DOHH2 (cell line): ENCODE results near the gene FHL3.

Experiments used
- H3F3A ChIP-seq: fragments of 200-600 bp; sonication (generic), shearing (Covaris generic); 2 replicates; pipeline ENCODE4 v1.6.0; 2016; ENCODE audit warnings: antibody characterized with exemption, mild to moderate bottlenecking; ENCODE audit not compliant: control insufficient read depth, insufficient read depth
- H3K27ac ChIP-seq: fragments of 200-600 bp; sonication (generic); 2 replicates; pipeline ENCODE4 v1.5.1; 2014; ENCODE audit warnings: low read depth, mild to moderate bottlenecking, low read length, moderate library complexity
- H3K27me3 ChIP-seq: fragments of 200-600 bp; sonication (generic); 2 replicates; pipeline ENCODE4 v1.6.1; 2014; ENCODE audit warnings: mild to moderate bottlenecking, low read length, mixed read lengths; ENCODE audit not compliant: control insufficient read depth
- H3K36me3 ChIP-seq: fragments of 200-600 bp; sonication (generic); 2 replicates; pipeline ENCODE4 v1.6.1; 2014; ENCODE audit warnings: mild to moderate bottlenecking, low read length, moderate library complexity, mixed read lengths; ENCODE audit not compliant: control insufficient read depth
- H3K4me1 ChIP-seq: fragments of 200-600 bp; sonication (generic); 2 replicates; pipeline ENCODE4 v1.6.1; 2014; ENCODE audit warnings: mild to moderate bottlenecking, low read length, mixed read lengths; ENCODE audit not compliant: control insufficient read depth
- H3K4me2 ChIP-seq: fragments of 200-600 bp; sonication (generic); 2 replicates; pipeline ENCODE4 v1.6.0; 2014; ENCODE audit warnings: mild to moderate bottlenecking, low read length, moderate library complexity
- H3K4me3 ChIP-seq: fragments of 200-600 bp; sonication (generic); 2 replicates; pipeline ENCODE4 v1.5.1; 2014; ENCODE audit warnings: mild to moderate bottlenecking, low read length, mixed read lengths
- H3K79me2 ChIP-seq: fragments of 200-600 bp; sonication (generic); 2 replicates; pipeline ENCODE4 v1.6.1; 2014; ENCODE audit warnings: mild to moderate bottlenecking, low read length, mixed read lengths; ENCODE audit not compliant: control insufficient read depth
- H3K9me2 ChIP-seq: fragments of 200-600 bp; sonication (generic); replicated peaks from 2 replicates; pipeline ENCODE4 v1.6.1; 2014; ENCODE audit warnings: mild to moderate bottlenecking, low read length, mixed read lengths; ENCODE audit not compliant: control insufficient read depth
- H3K9me3 ChIP-seq: fragments of 200-600 bp; sonication (generic); 2 replicates; pipeline ENCODE4 v1.6.1; 2014; ENCODE audit warnings: antibody characterized with exemption, low read length, mixed read lengths; ENCODE audit not compliant: control insufficient read depth, insufficient read depth
- H4K20me1 ChIP-seq: fragments of 200-600 bp; sonication (generic); 2 replicates; pipeline ENCODE4 v1.6.0; 2014; ENCODE audit warnings: low read depth, mild to moderate bottlenecking, antibody characterized with exemption, low read length, moderate library complexity; ENCODE audit not compliant: control insufficient read depth, insufficient read depth
- EZH2phosphoT487 ChIP-seq: fragments of 200-600 bp; sonication (generic); IDR thresholded peaks from 2 replicates; pipeline ENCODE4 v1.6.1; 2017; ENCODE audit warnings: borderline replicate concordance, mild to moderate bottlenecking, antibody characterized with exemption, low read length, moderate library complexity, mixed read lengths
- TF ChIP-seq, protein P1 (sequence below): fragments of 200-600 bp; sonication (generic); IDR thresholded peaks from one replicate; pipeline ENCODE4 v1.5.1; 2014; ENCODE audit warnings: antibody characterized with exemption, mild to moderate bottlenecking, low read depth, low read length; ENCODE audit not compliant: poor library complexity, severe bottlenecking

Gene FHL3

DNA sequence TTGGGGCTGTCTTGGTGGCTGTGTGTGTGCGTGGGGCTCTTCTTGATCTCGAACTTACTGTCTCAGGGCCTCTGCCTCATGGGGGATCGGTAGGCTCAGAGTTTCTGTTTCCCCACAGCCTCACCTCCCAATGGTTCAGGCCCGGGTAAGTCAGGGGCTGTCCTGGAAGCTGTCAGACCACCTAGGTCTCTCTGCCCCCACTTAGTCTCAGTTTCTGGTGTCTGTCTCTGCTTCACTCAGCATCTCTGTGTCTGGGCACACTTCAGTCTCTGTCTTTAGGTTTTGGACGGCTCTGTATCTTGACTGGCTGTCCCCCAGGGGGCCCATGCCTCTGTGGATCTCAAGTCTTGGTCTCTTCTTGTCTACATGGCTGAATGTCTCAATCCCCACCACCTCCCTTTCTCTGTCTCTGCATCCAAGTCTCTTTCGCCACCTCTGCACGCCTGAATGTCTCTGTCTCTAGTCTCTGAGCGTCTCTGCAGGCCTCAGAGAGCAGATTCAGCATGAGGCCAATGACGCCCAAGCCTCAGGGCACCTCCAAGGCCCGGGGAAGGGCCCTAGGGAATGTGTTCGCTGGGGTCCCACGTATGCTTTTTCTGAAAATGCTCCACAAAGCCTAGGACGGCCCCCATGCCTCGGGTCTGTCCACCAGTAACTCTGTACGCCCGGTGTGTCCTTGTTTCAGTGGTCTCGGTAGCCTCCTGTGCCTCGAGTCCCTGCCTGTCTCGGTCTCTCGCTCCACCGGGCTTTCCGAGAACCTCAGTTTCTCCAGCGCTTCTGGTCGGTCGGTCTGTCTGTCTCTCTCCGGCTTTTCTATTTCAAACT lies 818 bp downstream of the FHL3 start:
- no peak overlapping the region for H3K27ac ChIP-seq

DNA sequence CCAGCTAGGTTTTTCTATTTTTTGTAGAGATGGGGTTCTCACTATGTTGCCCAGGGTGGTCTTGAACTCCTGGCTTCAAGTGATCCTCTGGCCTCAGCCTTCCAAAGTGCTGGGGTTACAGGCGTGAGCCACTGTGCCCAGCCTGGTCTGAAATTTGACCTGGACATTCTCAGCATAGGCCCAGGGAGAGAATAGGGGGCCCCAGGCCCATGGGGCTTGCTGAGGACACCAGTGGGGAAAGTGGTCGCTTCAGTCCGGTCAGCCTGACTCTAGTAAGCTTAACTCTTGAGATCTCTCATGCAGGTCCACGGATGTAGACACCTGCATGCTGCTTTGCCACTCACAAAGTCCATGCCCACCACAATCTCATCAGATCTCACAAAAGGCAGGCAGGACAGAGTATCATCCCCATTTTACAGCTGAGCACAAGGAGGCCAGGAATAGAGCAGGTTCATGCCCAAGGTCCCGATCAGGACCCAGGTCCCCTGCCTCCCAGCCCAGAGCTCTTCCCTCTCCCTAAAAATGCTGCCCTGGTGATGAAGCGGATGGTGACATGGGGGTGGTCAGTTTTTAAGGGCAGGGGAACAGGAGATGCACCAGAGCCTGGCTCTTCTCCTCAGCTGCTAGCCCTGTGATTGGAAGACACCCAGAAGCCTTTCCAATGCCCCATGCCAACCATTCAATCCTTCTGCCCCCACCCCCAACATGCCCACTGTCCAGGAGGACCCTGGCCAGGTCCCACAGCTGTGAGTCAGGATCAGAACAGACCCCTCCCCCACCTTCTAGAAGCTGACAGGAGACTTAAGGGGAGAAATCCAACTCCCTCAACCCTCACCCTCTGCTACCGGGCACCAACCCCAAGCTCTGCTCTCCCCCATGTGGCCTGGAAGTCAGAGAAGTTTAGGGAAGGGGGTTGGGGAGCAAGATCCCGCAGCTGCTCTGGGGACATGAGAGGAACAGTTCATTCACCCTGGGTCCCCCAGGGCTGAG lies 1.8 kb downstream of the FHL3 start:
- Histone ChIP-seq H3K79me2 (no peaks in the 10 kb centered on the region), H4K20me1 (no peaks in the 10 kb centered on the region), H3K4me2 (peak overlapping the region; percentile 66), H3K9me2 (no peaks in the 10 kb centered on the region), H3K27ac (no peak overlapping the region), H3K36me3 (no peaks in the 10 kb centered on the region), H3K9me3 (no peaks in the 10 kb centered on the region), H3K4me3 (peak overlapping the region; percentile 63; the same call in 1 of the 2 replicates), H3K4me1 (peaks cover 35% of the 10 kb centered on the region), H3F3A (no peaks in the 10 kb centered on the region), H3K27me3 (peaks cover 22% of the 10 kb centered on the region)
- TF ChIP-seq, protein P1, sequence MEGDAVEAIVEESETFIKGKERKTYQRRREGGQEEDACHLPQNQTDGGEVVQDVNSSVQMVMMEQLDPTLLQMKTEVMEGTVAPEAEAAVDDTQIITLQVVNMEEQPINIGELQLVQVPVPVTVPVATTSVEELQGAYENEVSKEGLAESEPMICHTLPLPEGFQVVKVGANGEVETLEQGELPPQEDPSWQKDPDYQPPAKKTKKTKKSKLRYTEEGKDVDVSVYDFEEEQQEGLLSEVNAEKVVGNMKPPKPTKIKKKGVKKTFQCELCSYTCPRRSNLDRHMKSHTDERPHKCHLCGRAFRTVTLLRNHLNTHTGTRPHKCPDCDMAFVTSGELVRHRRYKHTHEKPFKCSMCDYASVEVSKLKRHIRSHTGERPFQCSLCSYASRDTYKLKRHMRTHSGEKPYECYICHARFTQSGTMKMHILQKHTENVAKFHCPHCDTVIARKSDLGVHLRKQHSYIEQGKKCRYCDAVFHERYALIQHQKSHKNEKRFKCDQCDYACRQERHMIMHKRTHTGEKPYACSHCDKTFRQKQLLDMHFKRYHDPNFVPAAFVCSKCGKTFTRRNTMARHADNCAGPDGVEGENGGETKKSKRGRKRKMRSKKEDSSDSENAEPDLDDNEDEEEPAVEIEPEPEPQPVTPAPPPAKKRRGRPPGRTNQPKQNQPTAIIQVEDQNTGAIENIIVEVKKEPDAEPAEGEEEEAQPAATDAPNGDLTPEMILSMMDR, result no peak
- no peak for TF ChIP-seq EZH2phosphoT487

More for the DNA sequence above, 818 bp downstream of the FHL3 start:
- TF ChIP-seq, protein P1, result no peak
- no peak; the same call in 1 of the 2 replicates for TF ChIP-seq EZH2phosphoT487
- H3K9me3 ChIP-seq, result no peaks in the 10 kb centered on the region
- no peaks in the 10 kb centered on the region for H3K9me2 ChIP-seq
- H3K4me1 ChIP-seq, result peaks cover 30% of the 10 kb centered on the region
- peak overlapping the region; percentile 66 for H3K4me2 ChIP-seq
- peaks cover 22% of the 10 kb centered on the region for H3K27me3 ChIP-seq
- H3F3A ChIP-seq, result no peaks in the 10 kb centered on the region
- H3K36me3 ChIP-seq, result no peaks in the 10 kb centered on the region
- H4K20me1 ChIP-seq, result no peaks in the 10 kb centered on the region
- peak overlapping the region; percentile 63 for H3K4me3 ChIP-seq
- no peaks in the 10 kb centered on the region for H3K79me2 ChIP-seq

DNA sequence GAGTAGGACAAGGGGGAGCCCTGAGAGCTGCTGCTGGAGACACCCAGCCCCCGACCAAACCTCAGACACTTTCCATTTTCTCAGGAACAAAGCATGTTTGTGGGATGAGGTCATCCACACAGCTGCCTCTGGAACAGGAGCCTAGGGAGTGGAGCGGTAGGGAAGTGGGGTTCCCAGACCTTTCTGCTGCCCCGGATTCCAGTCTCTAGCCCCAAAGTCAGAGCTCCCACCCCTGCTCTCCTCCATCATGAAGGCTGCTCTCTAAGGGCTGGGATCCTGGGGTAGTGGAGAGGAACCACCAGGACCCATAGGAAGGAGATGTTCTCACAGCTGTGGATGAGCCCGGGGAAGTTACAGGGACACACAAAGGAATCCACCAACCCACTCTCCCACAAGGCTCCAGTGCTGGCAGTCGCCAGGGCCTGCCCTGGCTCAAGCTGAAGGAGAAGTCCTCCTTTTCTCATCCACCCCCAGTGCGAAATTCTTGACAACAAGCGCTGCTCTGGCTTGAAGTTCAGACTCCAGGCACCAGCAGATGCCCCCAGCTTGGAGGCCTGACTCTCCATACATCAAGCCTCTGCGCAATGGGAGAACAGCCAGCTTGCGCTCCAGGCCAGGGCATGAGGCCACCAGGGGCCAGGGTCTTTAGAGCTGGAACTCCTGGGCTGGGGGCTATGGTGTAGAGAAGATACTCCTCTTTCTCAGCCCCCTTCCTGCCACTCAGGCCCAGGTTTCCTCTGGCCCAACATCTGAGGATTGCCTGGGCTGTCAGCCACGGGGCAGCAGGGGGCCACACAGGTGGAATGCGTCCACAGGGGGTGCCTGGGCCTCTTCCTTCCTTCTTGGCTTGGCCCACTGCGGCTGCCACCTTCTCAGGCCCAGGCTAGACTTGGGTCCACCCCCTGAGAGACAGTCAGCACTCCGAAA lies 4.5 kb downstream of the FHL3 start:
- no peak for TF ChIP-seq EZH2phosphoT487
- TF ChIP-seq, protein P1, result no peak
- Histone ChIP-seq H3K36me3 (no peaks in the 10 kb centered on the region), H3K27me3 (peaks cover 16% of the 10 kb centered on the region), H3K4me3 (no peak overlapping the region), H3K4me1 (peaks cover 35% of the 10 kb centered on the region), H3K9me3 (no peaks in the 10 kb centered on the region), H3K4me2 (no peak overlapping the region), H3F3A (no peaks in the 10 kb centered on the region), H3K79me2 (no peaks in the 10 kb centered on the region), H3K27ac (no peak overlapping the region), H4K20me1 (no peaks in the 10 kb centered on the region), H3K9me2 (no peaks in the 10 kb centered on the region)
